ENCODE results near the gene CDC42EP3. TPM values are rescaled to one million over a fixed set of nuclear protein-coding genes. Genes with fewer than 3 reads are reported as not detected.

Gene CDC42EP3
- total and polyA plus RNA-seq, 12 donors = 4.2 to 30.2 (median 10.7) TPM

GRCh38 chr2:37627710-37628109 lies 43.7 kb downstream of the CDC42EP3 start:
- TF ChIP-seq CTCF (IDR thresholded peaks at IDR 0.05) (no peak), POLR2A (IDR thresholded peaks at IDR 0.05) (no peak)
- H3K4me1 ChIP-seq (replicated peaks in 1 of 2) = peaks cover 0 to 4% of the 10 kb centered on the region in 2 donors
- no peak overlapping the region for H3K4me3 ChIP-seq
- intact Hi-C loops (cut with DNase I) = no loop called here
- no peaks in the 10 kb centered on the region for H3K9me3 ChIP-seq (replicated peaks in 1 of 3)
- no peak overlapping the region for H3K27ac ChIP-seq
- no peak for DNase-seq
- no peaks in the 10 kb centered on the region for H3K36me3 ChIP-seq (replicated peaks in 1 of 2)
- H3K27me3 ChIP-seq = no peaks in the 10 kb centered on the region

GRCh38 chr2:37625796-37626571 lies 45.5 kb downstream of the CDC42EP3 start:
- intact Hi-C loops (cut with DNase I) = no loop called here
- Histone ChIP-seq H3K9me3 (replicated peaks in 1 of 3) (no peaks in the 10 kb centered on the region), H3K27ac (peak overlapping the region in 1 of 5 donors; percentile 2), H3K4me1 (replicated peaks in 1 of 2) (peaks cover 0 to 4% of the 10 kb centered on the region in 2 donors), H3K4me3 (no peak overlapping the region), H3K36me3 (replicated peaks in 1 of 2) (no peaks in the 10 kb centered on the region), H3K27me3 (no peaks in the 10 kb centered on the region)
- peak in 2 of 7 donors; percentile 26 to 37 for DNase-seq
- TF ChIP-seq POLR2A (IDR thresholded peaks at IDR 0.05) (no peak), CTCF (IDR thresholded peaks at IDR 0.05) (no peak)
- 40 to 68% (median 50%) methylated on average over 11 of the region's 11 CpGs for WGBS, 4 donors

- H3K9me3 ChIP-seq (replicated peaks in 1 of 3) = no peaks in the 10 kb centered on the region
- no peaks in the 10 kb centered on the region for H3K27me3 ChIP-seq
- no peaks in the 10 kb centered on the region for H3K36me3 ChIP-seq (replicated peaks in 1 of 2)
- no peak overlapping the region for H3K27ac ChIP-seq
- TF ChIP-seq POLR2A (IDR thresholded peaks at IDR 0.05) (no peak), CTCF (IDR thresholded peaks at IDR 0.05) (no peak)
- intact Hi-C loops (cut with DNase I) = no loop called here
- no peak overlapping the region for H3K4me3 ChIP-seq
- peaks cover 0 to 4% of the 10 kb centered on the region in 2 donors for H3K4me1 ChIP-seq (replicated peaks in 1 of 2)
- no peak for DNase-seq
Measured at GRCh38 chr2:37625156-37625555, 46.3 kb downstream of the CDC42EP3 start.

- intact Hi-C loops (cut with DNase I) = no loop called here
- H3K27me3 ChIP-seq = no peaks in the 10 kb centered on the region
- no peak overlapping the region for H3K27ac ChIP-seq
- TF ChIP-seq CTCF (IDR thresholded peaks at IDR 0.05) = no peak
- no peak for TF ChIP-seq POLR2A (IDR thresholded peaks at IDR 0.05)
- DNase-seq = no peak
- no peaks in the 10 kb centered on the region for H3K36me3 ChIP-seq (replicated peaks in 1 of 2)
- H3K4me3 ChIP-seq = no peak overlapping the region
- 82 to 87% (median 84%) methylated on average over 8 of the region's 8 CpGs for WGBS, 4 donors
- peaks cover 0 to 4% of the 10 kb centered on the region in 2 donors for H3K4me1 ChIP-seq (replicated peaks in 1 of 2)
- no peaks in the 10 kb centered on the region for H3K9me3 ChIP-seq (replicated peaks in 1 of 3)
Measured at GRCh38 chr2:37623971-37624900, 47.2 kb downstream of the CDC42EP3 start.

All from adrenal gland (tissue), 12 donors.